HS-27A (cell line): Measurements from ENCODE around the gene AATF.

Source experiments
- DNase-seq: peaks from one replicate; pipeline ENCODE4 v3.0.0-alpha.2; 2012; ENCODE audit warnings: low read depth, missing footprints

AATF gene

DNA sequence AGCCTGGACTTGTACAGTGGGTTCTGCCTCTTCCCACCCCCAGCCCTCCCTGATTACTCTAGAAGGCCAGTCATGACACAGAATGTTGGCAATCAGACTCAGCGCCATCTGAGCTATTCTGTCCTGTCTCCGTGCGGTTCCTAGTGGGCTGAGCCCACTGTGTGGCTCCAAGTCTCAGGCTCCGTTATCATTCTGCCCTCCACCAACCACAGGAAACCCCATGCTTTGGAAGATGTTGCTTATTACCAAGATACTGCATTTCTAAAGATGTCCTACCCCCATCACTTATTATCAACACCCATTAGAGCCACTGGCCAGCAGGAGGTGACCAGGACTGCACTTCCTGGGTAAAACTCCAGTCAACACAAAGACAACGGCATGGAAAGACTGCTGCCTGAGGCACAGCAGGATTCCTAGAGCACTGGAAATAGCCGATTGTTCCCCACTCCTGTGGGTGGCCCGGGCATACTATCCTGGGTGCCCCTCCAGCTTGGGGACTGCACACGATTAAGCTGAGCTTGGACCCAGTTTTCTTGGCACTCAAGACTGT is 133.6 kb downstream of the AATF start:
- DNase-seq: no peak

- DNase-seq: no peak
Measured at GRCh38 chr17:37082985-37083384, 134.2 kb downstream of the AATF start.

GRCh38 chr17:37083456-37083855 is 134.7 kb downstream of the AATF start:
- DNase-seq: no peak

DNA sequence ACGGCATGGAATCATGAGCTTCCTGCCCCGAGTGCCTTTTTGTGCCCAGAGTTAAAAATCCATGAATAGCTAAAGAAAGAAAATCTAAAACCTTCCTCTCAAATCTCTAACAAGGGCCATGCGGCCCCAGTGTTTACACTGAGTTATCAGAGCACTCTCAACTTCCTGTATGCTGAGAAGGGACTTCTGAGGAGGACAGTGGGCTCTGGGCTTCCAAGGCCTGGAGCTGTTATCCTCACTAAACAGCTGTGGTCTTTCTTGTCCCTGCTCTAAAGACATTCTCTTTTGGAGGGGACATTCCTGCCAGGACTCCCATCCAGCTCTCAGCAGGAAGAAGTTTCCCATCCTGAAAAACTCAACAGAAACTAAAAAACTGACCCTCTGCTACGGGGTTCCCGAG is 135.6 kb downstream of the AATF start:
- DNase-seq: no peak

DNA sequence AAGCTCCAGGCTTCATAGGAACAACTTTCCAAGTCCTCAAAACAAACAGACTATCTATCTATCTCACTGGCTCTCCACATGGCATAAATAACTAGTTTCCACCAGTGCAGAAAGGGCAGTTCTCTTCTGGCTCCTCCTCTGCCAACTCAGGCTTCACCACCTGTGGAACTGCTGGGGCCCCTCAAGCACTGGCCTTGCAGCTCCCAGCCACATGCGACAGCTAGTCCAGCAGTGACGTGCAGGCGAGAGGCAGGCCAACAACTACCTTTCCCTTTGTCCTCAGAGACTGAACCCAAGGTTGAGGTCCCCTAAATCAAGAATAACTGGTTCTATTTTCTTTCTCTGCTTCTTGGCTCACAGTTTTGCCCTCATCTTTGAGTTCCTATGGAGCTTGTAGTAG is 137.6 kb downstream of the AATF start:
- no peak for DNase-seq

DNA sequence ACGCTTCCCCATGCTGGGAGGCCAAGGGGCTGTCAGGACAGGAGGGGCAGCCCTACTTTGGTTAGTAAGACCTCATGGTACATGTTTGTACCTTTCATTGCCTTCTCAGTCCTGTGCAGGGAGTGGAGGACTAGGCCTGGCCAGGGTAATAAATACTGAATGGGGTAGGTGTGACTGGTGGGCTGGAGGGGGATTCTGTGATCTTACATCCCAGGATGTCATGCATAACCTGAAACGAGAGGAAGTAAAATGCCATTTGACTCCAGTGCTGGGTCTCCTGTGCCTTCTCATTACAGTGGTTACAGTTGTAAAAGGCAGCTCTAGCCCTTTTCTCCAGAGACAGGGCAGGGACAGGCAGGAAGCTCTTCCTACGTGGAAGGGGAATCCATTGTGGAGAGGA is 138.2 kb downstream of the AATF start:
- DNase-seq: no peak

- DNase-seq: no peak
Measured at GRCh38 chr17:37087683-37088082, 138.9 kb downstream of the AATF start.

DNA sequence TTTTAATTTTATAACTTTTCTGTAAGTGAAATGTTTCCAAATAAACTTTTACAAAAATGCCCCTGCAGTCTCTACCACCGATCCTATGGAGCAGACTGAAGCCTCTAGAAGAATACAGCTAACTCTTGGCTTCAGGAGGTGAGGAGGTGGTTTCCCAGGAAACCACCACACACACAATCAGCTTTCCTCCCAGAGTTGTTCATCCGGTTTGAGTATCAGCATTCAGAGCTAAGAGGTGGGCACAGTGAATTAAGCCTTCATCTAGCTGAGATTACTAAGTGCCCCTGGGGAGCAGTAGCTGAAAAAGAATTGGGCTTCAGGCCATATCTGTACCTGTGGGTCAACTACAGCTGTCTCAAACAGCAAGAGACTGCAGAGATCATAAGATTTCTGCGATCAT is 139.7 kb downstream of the AATF start:
- no peak for DNase-seq

GRCh38 chr17:37088913-37089312 is 140.2 kb downstream of the AATF start:
- no peak for DNase-seq

- no peak for DNase-seq
Measured at GRCh38 chr17:37089956-37090355, 141.2 kb downstream of the AATF start.

- no peak for DNase-seq
Measured at GRCh38 chr17:37090941-37091340, 142.2 kb downstream of the AATF start.

DNA sequence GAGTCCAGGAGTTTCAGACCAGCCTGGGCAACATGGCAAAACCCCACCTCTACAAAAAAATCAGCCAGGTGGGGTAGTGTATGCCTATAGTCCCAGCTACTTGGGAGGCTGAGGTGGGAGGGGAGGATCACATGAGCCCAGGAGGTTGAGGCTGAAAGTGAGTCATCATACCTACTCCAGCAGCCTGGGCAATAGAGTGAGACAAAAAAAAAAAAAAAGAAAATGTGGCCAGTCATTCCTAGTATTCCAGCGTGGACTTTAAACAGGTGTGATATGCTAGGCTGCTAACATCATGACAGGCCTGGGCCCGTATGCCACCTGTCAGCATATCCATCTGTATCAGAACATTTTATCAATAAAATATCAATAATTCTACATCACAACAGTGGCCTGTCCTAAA is 143.3 kb downstream of the AATF start:
- no peak for DNase-seq

DNA sequence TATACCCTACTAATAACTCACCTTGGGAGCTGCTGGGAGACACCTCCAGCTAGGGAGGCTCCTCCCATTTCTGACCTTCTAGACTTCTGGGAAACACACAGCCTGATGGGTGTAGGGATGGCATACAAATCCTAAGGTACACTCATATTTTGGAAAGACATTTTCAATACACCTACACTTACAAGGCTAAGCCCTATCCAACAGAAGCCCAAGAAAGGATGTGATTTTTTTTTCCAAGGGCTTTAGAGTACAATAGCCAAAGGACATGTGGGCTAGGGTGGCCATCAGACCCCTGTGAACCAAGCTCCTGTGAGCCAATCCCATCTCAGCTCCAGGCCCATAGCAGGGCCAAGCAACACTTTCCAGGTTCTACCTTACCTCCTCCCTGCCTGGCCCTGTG is 143.9 kb downstream of the AATF start:
- no peak for DNase-seq

- no peak for DNase-seq
Measured at GRCh38 chr17:37094391-37094790, 145.6 kb downstream of the AATF start.

- DNase-seq: no peak
Measured at GRCh38 chr17:37096071-37096470, 147.3 kb downstream of the AATF start.

GRCh38 chr17:37097154-37097553 is 148.4 kb downstream of the AATF start:
- no peak for DNase-seq

DNA sequence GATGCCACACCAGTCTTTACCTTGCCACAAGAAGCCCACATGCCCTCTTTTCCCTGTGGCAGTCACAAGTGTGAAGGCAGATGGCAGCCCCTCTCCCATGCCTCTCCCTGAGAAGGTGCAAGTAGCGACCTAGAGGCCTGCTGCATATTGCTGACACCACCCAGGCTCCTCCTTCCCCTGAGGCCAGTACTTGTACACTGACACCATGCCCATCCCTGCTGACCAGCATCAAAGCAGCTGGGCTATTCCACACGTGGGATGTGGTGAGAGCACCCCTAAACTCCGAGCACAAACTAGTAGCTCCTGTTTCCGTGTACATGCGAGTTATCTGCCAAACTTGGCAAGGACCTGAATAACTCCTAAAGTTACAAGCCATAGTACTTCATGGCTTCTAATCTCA is 149.4 kb downstream of the AATF start:
- DNase-seq: no peak

GRCh38 chr17:37098910-37099664 is 150.3 kb downstream of the AATF start:
- DNase-seq: no peak

DNA sequence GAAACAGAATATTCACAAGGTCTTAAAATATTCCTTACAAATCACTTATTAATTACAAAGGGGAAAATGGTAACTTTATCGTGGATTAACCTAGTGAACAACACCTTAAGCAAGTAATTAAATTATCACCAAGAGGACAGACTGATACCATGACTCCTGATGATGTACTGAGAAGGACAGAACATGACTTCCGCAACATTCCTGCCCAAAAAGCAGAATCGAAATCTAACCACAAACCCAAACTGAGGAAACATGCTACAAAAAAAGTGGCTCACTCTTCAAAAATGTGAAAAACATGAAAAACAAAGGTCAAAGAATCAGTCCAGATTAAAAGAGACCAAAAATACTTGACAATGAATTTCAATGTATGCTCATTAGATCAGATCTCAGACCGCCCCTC is 151.5 kb downstream of the AATF start:
- no peak for DNase-seq

DNA sequence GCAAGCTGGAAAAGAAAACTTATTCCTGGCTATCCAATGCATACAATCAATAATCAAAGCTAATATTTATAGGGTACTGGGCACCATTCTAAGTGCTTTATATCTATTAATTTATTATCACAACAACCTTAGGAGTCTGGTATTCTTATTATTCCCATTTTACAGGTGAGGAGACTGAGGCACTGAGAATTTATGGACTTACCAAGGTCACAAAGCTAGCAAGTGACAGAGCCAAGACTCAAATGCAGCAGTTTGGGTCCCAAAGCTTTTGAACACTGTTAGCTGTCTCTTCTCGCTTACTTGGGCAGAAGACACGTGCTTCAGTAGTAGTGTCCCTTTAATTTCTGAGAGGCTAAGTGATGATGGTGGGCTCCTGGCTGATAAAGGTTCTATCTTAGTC is 152.6 kb downstream of the AATF start:
- no peak for DNase-seq

DNA sequence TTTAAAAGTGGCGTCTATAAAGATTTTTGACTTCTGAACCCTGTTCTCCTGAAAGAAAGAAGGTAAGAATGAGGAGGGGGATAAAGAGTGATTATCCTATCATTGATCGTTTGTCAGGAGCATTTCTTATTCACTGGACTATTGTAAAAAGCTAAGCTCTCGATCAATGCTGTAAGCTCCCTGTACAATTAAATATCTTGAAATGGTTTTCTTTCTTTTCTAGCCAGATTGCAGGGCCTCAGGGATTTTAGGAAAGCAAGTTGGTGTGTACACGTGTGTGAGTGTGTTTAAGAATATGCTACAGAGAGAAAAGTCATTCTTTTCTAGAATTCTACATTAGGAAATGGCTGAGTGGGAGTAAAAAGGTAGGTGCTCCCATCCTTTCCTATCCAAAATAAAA is 154.5 kb downstream of the AATF start:
- no peak for DNase-seq

DNA sequence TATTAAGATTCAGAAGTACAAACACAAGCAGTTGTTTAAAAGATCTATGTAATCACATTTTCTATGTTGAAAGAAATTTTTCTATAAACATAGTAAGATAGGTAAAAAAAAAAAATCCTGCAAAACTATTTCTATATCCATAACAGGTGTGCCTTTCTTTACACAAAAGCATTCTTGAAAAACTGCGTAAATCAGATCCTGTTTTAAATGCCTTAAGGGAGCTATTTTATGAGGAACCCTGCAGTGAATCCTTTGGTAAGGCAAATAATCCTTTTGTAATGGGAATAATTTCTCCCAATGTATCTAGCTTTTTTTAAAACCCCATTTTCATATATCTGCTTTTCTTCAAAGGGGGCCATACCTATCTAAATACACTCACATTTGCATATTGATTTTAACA is 157.3 kb downstream of the AATF start:
- DNase-seq: no peak
